ENCODE measurements around the gene HEPH. TPM values are rescaled to one million over a fixed set of nuclear protein-coding genes. Genes with fewer than 3 reads are reported as not detected.

Gene HEPH
- total and polyA plus RNA-seq, 2 of the 8 experiments (the other 6 are each of a cell fraction or from before 2014, with no cell fraction given) = 20.2 to 41.4 TPM

- Histone ChIP-seq H3K18ac (ENCODE audit: extremely low read depth, low read length) (no peak overlapping the region), H4K91ac (replicated peaks; ENCODE audit: insufficient read length, low read length) (no peak overlapping the region), H3K9me3 (ENCODE audit: insufficient read depth in 2 of 2, low read depth in 1 of 2, low read length in 1 of 2) (no peaks in the 10 kb centered on the region), H4K8ac (ENCODE audit: extremely low read depth, insufficient read depth, low read length) (no peak overlapping the region), H2AFZ (ENCODE audit: low read length) (no peak overlapping the region), H3K4ac (replicated peaks; ENCODE audit: insufficient read length, low read depth, low read length) (no peak overlapping the region), H3K23ac (ENCODE audit: insufficient read length) (no peak overlapping the region), H3K56ac (replicated peaks; ENCODE audit: insufficient read length, low read depth, low read length) (no peak overlapping the region), H3K27ac (ENCODE audit: low read depth, low read length) (no peak overlapping the region), H3K4me2 (ENCODE audit: insufficient read depth in 1 of 2, low read depth in 2 of 2, low read length in 2 of 2) (no peak overlapping the region), H4K20me1 (replicated peaks in 1 of 2; ENCODE audit: control insufficient read depth in 1 of 2, insufficient read depth in 2 of 2, low read length in 2 of 2) (no peaks in the 10 kb centered on the region), H3K79me2 (ENCODE audit: control insufficient read depth in 1 of 2, insufficient read depth in 2 of 2, low read length in 2 of 2) (peaks cover 0 to 28% of the 10 kb centered on the region in 2 experiments; a peak in 2 of 4 replicates), H3K23me2 (ENCODE audit: low read depth, low read length) (0 out of 2 replicates have a peak, but pooled peaks cover 2% of the 10 kb centered on the region), H3K27me3 (replicated peaks in 1 of 4; ENCODE audit: control insufficient read depth in 3 of 4, extremely low read depth in 1 of 4, insufficient read depth in 3 of 4, low read length in 3 of 4) (no peaks in the 10 kb centered on the region), H4K5ac (ENCODE audit: insufficient read length, low read depth, low read length) (no peak overlapping the region), H3K14ac (ENCODE audit: insufficient read length) (no peak overlapping the region), H2BK20ac (ENCODE audit: low read length) (no peak overlapping the region), H2BK120ac (replicated peaks; ENCODE audit: low read depth, low read length) (no peak overlapping the region), H2BK12ac (ENCODE audit: low read depth, low read length) (no peak overlapping the region), H3K36me3 (ENCODE audit: control insufficient read depth in 2 of 4, insufficient read depth in 4 of 4, low read length in 3 of 4) (peaks cover 0 to under 1% (median under 1%) of the 10 kb centered on the region in 4 experiments; a peak in 1 of 8 replicates), H3K4me3 (ENCODE audit: extremely low read depth in 1 of 4, insufficient read depth in 2 of 4, low read depth in 3 of 4, low read length in 4 of 4) (no peak overlapping the region), H3K79me1 (ENCODE audit: low read depth, low read length) (no peaks in the 10 kb centered on the region), H3K9ac (replicated peaks in 1 of 4; ENCODE audit: extremely low read depth in 1 of 4, low read depth in 3 of 4, low read length in 3 of 4) (no peak overlapping the region), H3K4me1 (replicated peaks in 1 of 4; ENCODE audit: control insufficient read depth in 3 of 4, insufficient read depth in 4 of 4, low read length in 3 of 4) (no peaks in the 10 kb centered on the region; a peak in 1 of 7 replicates), H2BK5ac (ENCODE audit: low read depth, low read length) (no peak overlapping the region), H2AK5ac (ENCODE audit: low read depth, low read length) (no peak overlapping the region), H2BK15ac (ENCODE audit: low read length) (no peak overlapping the region)
- POLR2A ChIA-PET (ENCODE audit: partially characterized antibody) = no interaction called here
- WGBS, 2 experiments (ENCODE audit: extremely low coverage in 1 of 2, insufficient coverage in 1 of 2, insufficient read length in 1 of 2, insufficient replicate concordance in 2 of 2, low coverage in 1 of 2, low lambda C conversion rate in 2 of 2, missing lambda C conversion rate in 1 of 2) = 100% methylated on average over 2 of the region's 2 CpGs; no CpG with 5 or more reads in 1 of the 2 experiments
- no peak for DNase-seq (ENCODE audit: low read depth in 1 of 2, low spot score in 2 of 2)
- TF ChIP-seq TBP (IDR thresholded peaks at IDR 0.05; ENCODE audit: low read depth, low read length) (no peak), CBX8 (IDR thresholded peaks at IDR 0.05; ENCODE audit: borderline replicate concordance, low read depth, low read length) (no peak)
- no peak for FAIRE-seq
- CTCF ChIA-PET (ENCODE audit: partially characterized antibody) = no interaction called here
Observed at GRCh38 chrX:66162331-66162822, 1.7 kb upstream of the HEPH start.
